Measurements from ENCODE around the gene RPEL1.

RPEL1 gene

DNA sequence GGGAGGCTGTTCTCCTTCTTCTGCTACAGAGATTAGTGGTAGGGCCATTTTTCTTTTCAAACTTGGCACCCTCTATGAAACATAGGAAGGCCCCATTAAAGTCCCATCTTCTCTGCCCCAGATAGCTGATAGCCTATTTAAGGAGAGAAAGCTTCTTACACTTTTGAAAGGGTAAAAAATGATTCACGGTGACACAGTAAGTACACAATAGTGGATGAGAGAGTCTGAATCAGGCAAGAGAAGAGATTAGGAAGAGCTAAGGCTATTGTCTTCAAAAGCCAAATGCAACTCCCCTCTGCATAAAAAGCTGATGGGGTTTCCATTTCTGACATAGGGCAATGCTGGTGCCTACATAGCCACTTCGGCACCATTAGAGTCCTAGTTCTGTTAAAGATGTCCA, 34.8 kb downstream of the RPEL1 start:
- DNase-seq: no peak

- peak; percentile 77 for DNase-seq
Measured at GRCh38 chr10:103281753-103282152, 36.1 kb downstream of the RPEL1 start.

DNA sequence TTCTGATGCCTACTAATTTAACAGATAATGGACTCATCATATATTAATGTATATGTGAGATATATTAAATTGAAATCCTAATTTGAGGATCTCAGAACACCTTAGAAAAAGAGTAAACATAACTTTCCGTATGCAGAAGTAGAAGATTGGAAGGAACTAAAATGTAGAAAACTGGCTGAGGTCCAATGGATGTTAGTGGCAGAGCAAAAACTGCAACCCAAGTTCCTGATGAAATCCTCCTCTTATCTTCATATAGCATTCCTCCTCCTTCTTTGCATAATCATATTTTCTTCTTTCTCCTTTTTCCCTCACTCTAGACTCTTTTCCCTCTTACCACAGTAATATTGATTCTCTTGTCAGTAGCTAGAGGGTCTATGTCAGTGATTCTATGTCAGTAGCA, 37.3 kb downstream of the RPEL1 start:
- DNase-seq: no peak

DNA sequence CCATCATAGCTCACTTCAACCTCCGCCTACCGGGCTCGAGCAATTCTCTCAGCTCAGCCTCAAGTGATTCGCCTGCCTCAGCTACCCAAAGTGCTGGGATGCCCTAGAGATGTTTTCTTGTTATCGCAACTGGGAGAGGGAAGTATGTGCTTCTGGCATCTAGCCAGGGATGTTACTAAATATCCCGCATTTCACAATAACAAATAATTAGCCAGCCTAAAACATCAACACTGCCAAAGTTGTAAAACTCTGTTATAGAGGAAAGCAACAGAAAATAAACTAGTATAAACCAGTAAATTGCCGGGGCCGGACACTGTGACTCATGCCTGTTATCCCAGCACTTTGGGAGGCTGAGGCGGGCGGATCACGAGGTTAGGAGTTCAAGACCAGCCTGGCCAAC, 38.5 kb downstream of the RPEL1 start:
- no peak for DNase-seq

DNA sequence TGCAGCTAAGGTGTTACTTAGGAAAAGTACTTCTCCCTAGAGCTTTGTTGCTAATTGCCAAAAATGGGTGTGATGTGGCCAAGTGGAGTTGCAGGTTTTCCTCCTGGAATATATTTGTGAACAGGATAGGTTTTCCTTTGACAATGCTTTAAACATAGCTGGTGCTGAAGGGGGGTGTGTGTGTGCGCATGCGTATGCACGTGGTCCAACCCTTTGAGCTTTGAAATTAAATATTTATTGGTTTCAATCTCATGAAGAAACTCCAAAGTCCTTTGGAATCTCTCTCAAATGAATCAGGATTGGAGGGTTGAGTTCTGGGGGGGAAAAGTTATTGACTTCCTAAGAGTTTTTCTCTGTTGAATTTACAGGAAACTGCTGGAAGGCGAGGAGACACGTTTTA, 42.3 kb downstream of the RPEL1 start:
- no peak for DNase-seq

DNA sequence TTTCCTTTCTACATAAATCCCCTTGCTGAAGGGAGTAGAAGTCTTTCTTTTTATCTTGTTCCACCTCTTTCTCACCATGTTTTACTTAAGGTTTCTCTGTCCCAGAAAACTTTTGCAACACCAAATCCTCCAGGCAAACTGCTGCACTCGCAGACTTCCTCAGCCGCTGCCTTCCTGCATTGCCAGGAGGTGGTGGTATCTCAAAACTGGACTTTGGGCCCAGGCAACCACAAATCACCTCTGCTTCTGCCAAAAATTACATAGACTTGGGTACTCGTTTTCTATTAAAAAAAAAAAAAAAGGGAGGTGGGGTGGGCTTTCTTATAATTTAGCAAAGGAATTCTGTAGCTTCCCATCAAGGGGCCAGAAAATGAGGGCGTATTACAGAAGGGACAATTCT, 45.9 kb downstream of the RPEL1 start:
- no peak for DNase-seq

DNA sequence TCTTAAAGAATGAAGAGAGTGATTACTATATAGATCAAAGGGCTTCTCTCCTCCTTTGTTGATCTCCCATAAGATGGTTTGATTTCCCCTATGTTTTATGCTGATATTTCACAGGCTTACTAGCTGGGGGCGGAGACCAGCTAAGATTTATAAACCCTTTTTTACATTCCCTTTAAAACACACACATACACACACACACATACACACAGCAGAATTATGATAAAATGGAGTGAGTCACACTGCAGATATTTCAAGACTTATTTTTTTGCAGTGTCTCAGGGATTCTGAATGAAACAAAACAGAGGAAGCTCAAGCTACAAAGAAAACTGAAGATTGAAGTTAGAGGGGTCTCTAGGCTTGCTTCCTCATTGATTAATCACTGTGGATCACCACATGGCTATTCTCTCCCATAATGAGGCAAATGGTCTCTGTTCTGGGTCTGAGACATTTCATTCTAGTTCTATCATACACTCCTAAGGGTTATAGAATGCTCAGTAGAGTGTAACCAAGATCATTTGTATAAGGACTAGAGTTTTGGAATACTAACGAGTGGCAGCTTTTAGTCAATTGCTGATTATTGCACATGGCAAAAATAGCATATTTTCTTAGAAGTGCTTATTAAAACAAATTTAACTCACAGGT, 49.8 kb downstream of the RPEL1 start:
- peak; percentile 9 for DNase-seq

Data from DMS79 treated with DMSO at 0.1 percent for 48 hours (cell line).